ENCODE measurements around the gene KAT2B. TPM values are rescaled to one million over a fixed set of nuclear protein-coding genes. Genes with fewer than 3 reads are reported as not detected.

The KAT2B gene
- total and polyA plus RNA-seq, 2 of the 8 experiments (the other 6 are each of a cell fraction or from before 2014, with no cell fraction given), result 0.24 to 0.91 TPM

DNA sequence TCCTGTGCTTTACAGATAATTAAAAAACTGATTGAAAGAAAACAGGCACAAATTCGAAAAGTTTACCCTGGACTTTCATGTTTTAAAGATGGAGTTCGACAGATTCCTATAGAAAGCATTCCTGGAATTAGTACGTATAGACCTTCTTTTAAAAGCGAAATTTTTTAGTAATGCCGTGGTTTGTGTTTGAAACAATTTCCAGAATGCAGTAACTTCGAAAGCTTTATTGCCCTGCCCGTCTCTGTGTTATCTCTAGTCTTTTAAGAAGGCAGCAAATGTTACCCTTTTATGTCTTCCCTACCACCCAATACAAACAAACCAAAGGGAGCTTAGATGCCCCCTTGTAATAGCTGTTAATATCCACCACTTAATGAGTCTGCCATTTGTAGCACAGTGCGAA, 106.1 kb downstream of the KAT2B start:
- no peak overlapping the region for H3K56ac ChIP-seq (replicated peaks; ENCODE audit: insufficient read length, low read depth, low read length)
- no peak overlapping the region for H3K9ac ChIP-seq (replicated peaks in 1 of 4; ENCODE audit: extremely low read depth in 1 of 4, low read depth in 3 of 4, low read length in 3 of 4)
- no peak overlapping the region for H2AFZ ChIP-seq (ENCODE audit: low read length)
- H2AK5ac ChIP-seq (ENCODE audit: low read depth, low read length), result no peak overlapping the region
- TF ChIP-seq BACH1 (IDR thresholded peaks at IDR 0.05; ENCODE audit: low read length), result no peak
- no peak for TF ChIP-seq SP2 (IDR thresholded peaks at IDR 0.05; ENCODE audit: low read length)
- TF ChIP-seq JUN (IDR thresholded peaks at IDR 0.05; ENCODE audit: low read depth, low read length), result no peak
- no peak for TF ChIP-seq CHD2 (IDR thresholded peaks at IDR 0.05; ENCODE audit: low read length)
- TF ChIP-seq SIRT6 (IDR thresholded peaks at IDR 0.05; ENCODE audit: low read length), result no peak
- no peak for TF ChIP-seq GTF2F1 (IDR thresholded peaks at IDR 0.05; ENCODE audit: borderline replicate concordance, low read depth, low read length)
- TF ChIP-seq CBX5 (IDR thresholded peaks at IDR 0.05; ENCODE audit: low read depth, low read length), result no peak
- no peak for TF ChIP-seq JUND (IDR thresholded peaks at IDR 0.05; ENCODE audit: low read length)
- TF ChIP-seq TAF1 (IDR thresholded peaks at IDR 0.05; ENCODE audit: low read depth, low read length), result no peak
- no peak for TF ChIP-seq CTBP2 (IDR thresholded peaks at IDR 0.05; ENCODE audit: borderline replicate concordance, insufficient read depth, insufficient read length, low read length)
- TF ChIP-seq, protein P1, sequence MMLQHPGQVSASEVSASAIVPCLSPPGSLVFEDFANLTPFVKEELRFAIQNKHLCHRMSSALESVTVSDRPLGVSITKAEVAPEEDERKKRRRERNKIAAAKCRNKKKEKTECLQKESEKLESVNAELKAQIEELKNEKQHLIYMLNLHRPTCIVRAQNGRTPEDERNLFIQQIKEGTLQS (IDR thresholded peaks at IDR 0.05; ENCODE audit: insufficient read depth, low read depth, low read length), result no peak
- no peak for TF ChIP-seq ASH2L (IDR thresholded peaks at IDR 0.05; ENCODE audit: low read length)
- no peak for TF ChIP-seq YY1 (IDR thresholded peaks at IDR 0.05; ENCODE audit: low read depth, low read length)
- TF ChIP-seq GABPA (IDR thresholded peaks at IDR 0.05; ENCODE audit: borderline replicate concordance, insufficient read depth, low read length), result no peak
- no peak for TF ChIP-seq KDM1A (IDR thresholded peaks at IDR 0.05; ENCODE audit: borderline replicate concordance, low read length)
- ChIA-PET CTCF (ENCODE audit: partially characterized antibody) (interaction anchor here (2.0 kb wide), 1 partner anchor 10 kb away, joined by 6 read pairs; no protein-coding TSS in a partner anchor), POLR2A (ENCODE audit: partially characterized antibody) (interaction anchor here (0.9 kb wide), 1 partner anchor 65 kb away, joined by 3 read pairs; no protein-coding TSS in a partner anchor)
- no peaks in the 10 kb centered on the region for H3K36me3 ChIP-seq (ENCODE audit: control insufficient read depth in 2 of 4, insufficient read depth in 4 of 4, low read length in 3 of 4)
- no peak overlapping the region for H4K8ac ChIP-seq (ENCODE audit: extremely low read depth, insufficient read depth, low read length)
- H4K20me1 ChIP-seq (replicated peaks in 1 of 2; ENCODE audit: control insufficient read depth in 1 of 2, insufficient read depth in 2 of 2, low read length in 2 of 2), result no peaks in the 10 kb centered on the region
- H3K27ac ChIP-seq (ENCODE audit: low read depth, low read length), result no peak overlapping the region
- 96% methylated on average over 8 of the region's 8 CpGs; no CpG with 5 or more reads in 1 of the 2 experiments for WGBS, 2 experiments (ENCODE audit: extremely low coverage in 1 of 2, insufficient coverage in 1 of 2, insufficient read length in 1 of 2, insufficient replicate concordance in 2 of 2, low coverage in 1 of 2, low lambda C conversion rate in 2 of 2, missing lambda C conversion rate in 1 of 2)
- no peak overlapping the region for H3K14ac ChIP-seq (ENCODE audit: insufficient read length)
- H3K23me2 ChIP-seq (ENCODE audit: low read depth, low read length), result 0 out of 2 replicates have a peak, but pooled peaks cover 2% of the 10 kb centered on the region
- H3K23ac ChIP-seq (ENCODE audit: insufficient read length), result no peak overlapping the region
- FAIRE-seq (no peak), DNase-seq (ENCODE audit: low read depth in 1 of 2, low spot score in 2 of 2) (no peak)
- H3K18ac ChIP-seq (ENCODE audit: extremely low read depth, low read length), result no peak overlapping the region
- no peak overlapping the region for H2BK20ac ChIP-seq (ENCODE audit: low read length)
- H2BK12ac ChIP-seq (ENCODE audit: low read depth, low read length), result no peak overlapping the region
- no peaks in the 10 kb centered on the region for H3K79me1 ChIP-seq (ENCODE audit: low read depth, low read length)
- H4K91ac ChIP-seq (replicated peaks; ENCODE audit: insufficient read length, low read length), result no peak overlapping the region
- no peak overlapping the region for H2BK120ac ChIP-seq (replicated peaks; ENCODE audit: low read depth, low read length)
- no peaks in the 10 kb centered on the region for H3K27me3 ChIP-seq (replicated peaks in 1 of 4; ENCODE audit: control insufficient read depth in 3 of 4, extremely low read depth in 1 of 4, insufficient read depth in 3 of 4, low read length in 3 of 4)
- no peaks in the 10 kb centered on the region for H3K9me3 ChIP-seq (ENCODE audit: insufficient read depth in 2 of 2, low read depth in 1 of 2, low read length in 1 of 2)
- H2BK5ac ChIP-seq (ENCODE audit: low read depth, low read length), result no peak overlapping the region
- no peak overlapping the region for H3K4me3 ChIP-seq (ENCODE audit: extremely low read depth in 1 of 4, insufficient read depth in 2 of 4, low read depth in 3 of 4, low read length in 4 of 4)
- no peak overlapping the region for H3K4ac ChIP-seq (replicated peaks; ENCODE audit: insufficient read length, low read depth, low read length)
- no peaks in the 10 kb centered on the region for H3K79me2 ChIP-seq (ENCODE audit: control insufficient read depth in 1 of 2, insufficient read depth in 2 of 2, low read length in 2 of 2)
- no peak overlapping the region for H2BK15ac ChIP-seq (ENCODE audit: low read length)
- no peak overlapping the region for H4K5ac ChIP-seq (ENCODE audit: insufficient read length, low read depth, low read length)
- no peak overlapping the region for H3K4me2 ChIP-seq (ENCODE audit: insufficient read depth in 1 of 2, low read depth in 2 of 2, low read length in 2 of 2)
- H3K4me1 ChIP-seq (replicated peaks in 1 of 4; ENCODE audit: control insufficient read depth in 3 of 4, insufficient read depth in 4 of 4, low read length in 3 of 4), result no peaks in the 10 kb centered on the region; a peak in 1 of 7 replicates
